OCI-LY3 (cell line): Measurements from ENCODE around the gene CHN2.

Experiments
- H2AFZ ChIP-seq: fragments of 200-600, 300-600 bp; shearing (Covaris generic); 2 replicates; pipeline ENCODE4 v1.6.0; 2014; ENCODE audit warnings: antibody characterized with exemption, low read depth, low read length
- H3K27ac ChIP-seq: fragments of 200-600, 300-600 bp; sonication (generic); 2 replicates; pipeline ENCODE4 v1.5.1; 2014; ENCODE audit warnings: mild to moderate bottlenecking, low read length, moderate library complexity, mixed read lengths
- H3K27me3 ChIP-seq: fragments of 200-600, 300-600 bp; sonication (generic); 2 replicates; pipeline ENCODE4 v1.6.1; 2014; ENCODE audit warnings: low read depth, low read length, mixed read lengths
- H3K36me3 ChIP-seq: fragments of 200-600, 300-600 bp; sonication (generic); replicated peaks from 2 replicates; pipeline ENCODE3; 2014; ENCODE audit warnings: low read depth, low read length, mixed read lengths
- H3K4me1 ChIP-seq: fragments of 300-600, 200-600 bp; sonication (generic); 2 replicates; pipeline ENCODE4 v1.6.1; 2014; ENCODE audit warnings: low read length, mixed read lengths
- H3K4me2 ChIP-seq: fragments of 200-600, 300-600 bp; sonication (generic); 2 replicates; pipeline ENCODE4 v1.6.1; 2014; ENCODE audit warnings: low read length, mixed read lengths
- H3K4me3 ChIP-seq: fragments of 300-600, 200-600 bp; sonication (generic); 2 replicates; pipeline ENCODE4 v1.5.1; 2014; ENCODE audit warnings: antibody characterized with exemption, mild to moderate bottlenecking, low read length, moderate library complexity
- H3K79me2 ChIP-seq: fragments of 300-600, 200-600 bp; shearing (Covaris generic); 2 replicates; pipeline ENCODE4 v1.6.1; 2014; ENCODE audit warnings: mild to moderate bottlenecking, low read length, mixed read lengths
- H3K9ac ChIP-seq: fragments of 300-600, 200-600 bp; shearing (Covaris generic); 2 replicates; pipeline ENCODE4 v1.6.0; 2014; ENCODE audit warnings: mild to moderate bottlenecking, low read length, moderate library complexity
- H3K9me3 ChIP-seq: fragments of 200-600, 300-600 bp; shearing (Covaris generic); 2 replicates; pipeline ENCODE4 v1.6.1; 2014; ENCODE audit warnings: low read length, mixed read lengths; ENCODE audit not compliant: insufficient read depth
- H4K20me1 ChIP-seq: fragments of 200-600, 300-600 bp; sonication (generic); 2 replicates; pipeline ENCODE4 v1.6.1; 2016; ENCODE audit warnings: low read length, mixed read lengths; ENCODE audit not compliant: insufficient read depth
- CTCF ChIP-seq: fragments of 200-600, 300-600 bp; sonication (generic); IDR thresholded peaks from 2 replicates; pipeline ENCODE4 v1.5.1; 2014; ENCODE audit warnings: antibody characterized with exemption, low read length, low read depth
- EZH2phosphoT487 ChIP-seq: fragments of 200-600 bp; shearing (Covaris generic); IDR thresholded peaks from 2 replicates; pipeline ENCODE4 v1.6.1; 2018; ENCODE audit warnings: antibody characterized with exemption, mixed run types, low read depth

The CHN2 gene

GRCh38 chr7:29484280-29484679 lies 289.7 kb downstream of the CHN2 start:
- H3K27ac ChIP-seq: no peak overlapping the region
- H4K20me1 ChIP-seq: no peaks in the 10 kb centered on the region
- H2AFZ ChIP-seq: no peak overlapping the region
- H3K9me3 ChIP-seq: no peaks in the 10 kb centered on the region
- no peaks in the 10 kb centered on the region for H3K79me2 ChIP-seq
- H3K4me2 ChIP-seq: no peak overlapping the region
- no peaks in the 10 kb centered on the region for H3K27me3 ChIP-seq
- no peaks in the 10 kb centered on the region for H3K36me3 ChIP-seq
- TF ChIP-seq CTCF (no peak), EZH2phosphoT487 (no peak)
- H3K9ac ChIP-seq: no peak overlapping the region
- H3K4me1 ChIP-seq: no peaks in the 10 kb centered on the region
- no peak overlapping the region for H3K4me3 ChIP-seq

DNA sequence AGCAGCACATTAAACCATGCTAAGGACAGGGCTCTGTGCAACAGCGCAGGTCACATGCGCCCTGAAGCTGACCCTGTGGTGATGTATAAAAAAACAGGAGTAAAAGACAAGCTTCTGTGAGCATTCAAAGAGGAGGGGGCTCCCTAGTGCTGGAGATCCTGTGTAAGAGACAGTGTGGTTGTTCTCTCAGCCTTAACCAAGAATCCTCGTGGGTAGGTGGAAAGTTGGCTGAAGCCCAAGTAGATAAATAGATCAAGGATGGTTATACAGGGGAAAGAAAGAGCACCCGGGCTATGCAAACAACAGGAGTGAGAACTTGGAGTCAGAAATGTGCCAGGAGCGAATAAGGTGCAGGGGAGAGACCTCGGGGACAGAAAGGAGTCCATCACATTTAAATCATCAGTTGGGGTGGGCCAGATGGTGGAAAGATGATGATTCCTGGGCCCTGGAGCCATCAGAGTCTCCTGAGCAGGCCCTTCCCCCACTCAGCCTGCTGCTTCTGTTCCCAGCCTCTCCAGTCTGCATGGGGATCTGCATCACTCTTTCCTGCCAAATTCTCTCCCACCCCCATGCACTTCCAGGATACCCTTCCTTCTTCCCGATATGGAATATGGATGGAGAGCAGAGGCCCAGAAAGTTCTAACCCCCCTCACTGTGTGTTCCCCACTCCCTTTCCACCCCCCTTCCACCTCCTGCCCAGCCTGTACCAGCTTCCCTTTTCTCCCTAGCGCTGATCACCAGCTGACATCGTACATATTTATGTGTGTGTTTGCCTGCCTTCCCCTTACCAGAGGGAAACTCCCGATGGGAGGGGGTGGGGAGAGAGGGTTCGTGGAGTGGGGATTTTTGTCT lies 291.0 kb downstream of the CHN2 start:
- H3K4me2 ChIP-seq: no peak overlapping the region
- no peaks in the 10 kb centered on the region for H3K4me1 ChIP-seq
- no peak for TF ChIP-seq EZH2phosphoT487
- no peak for TF ChIP-seq CTCF

DNA sequence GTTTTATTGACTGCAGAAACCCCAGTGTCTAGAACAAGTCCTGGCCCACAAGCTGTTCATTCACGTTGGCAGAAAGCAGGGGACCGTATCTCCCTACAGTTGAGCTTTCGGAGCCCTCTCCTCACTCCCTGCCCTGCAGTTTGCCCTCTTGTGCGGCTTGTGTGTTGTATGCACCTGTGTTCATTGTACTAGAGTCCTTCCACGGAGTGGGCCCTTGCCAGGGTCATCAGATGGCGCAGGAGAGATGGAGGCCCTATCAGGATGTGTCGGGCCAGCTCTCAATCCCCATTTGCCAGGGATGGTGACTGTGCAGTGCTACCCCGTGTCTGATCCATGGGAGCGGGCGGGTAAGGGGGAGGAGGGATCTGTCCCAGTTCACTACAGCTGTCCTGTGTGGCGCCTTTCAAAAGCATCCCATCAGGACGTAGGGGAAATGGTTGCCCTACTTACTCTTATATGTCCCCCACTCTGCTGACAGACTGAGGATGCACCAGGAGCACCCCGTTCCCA lies 291.7 kb downstream of the CHN2 start:
- Histone ChIP-seq H3K9me3 (no peaks in the 10 kb centered on the region), H4K20me1 (no peaks in the 10 kb centered on the region), H3K4me1 (no peaks in the 10 kb centered on the region), H2AFZ (no peak overlapping the region), H3K9ac (no peak overlapping the region), H3K4me3 (no peak overlapping the region), H3K79me2 (no peaks in the 10 kb centered on the region), H3K27ac (no peak overlapping the region), H3K27me3 (no peaks in the 10 kb centered on the region), H3K4me2 (no peak overlapping the region), H3K36me3 (no peaks in the 10 kb centered on the region)
- TF ChIP-seq EZH2phosphoT487 (no peak), CTCF (no peak)

More for the DNA sequence above, 291.0 kb downstream of the CHN2 start:
- Histone ChIP-seq H3K27me3 (no peaks in the 10 kb centered on the region), H3K4me3 (no peak overlapping the region), H3K9ac (no peak overlapping the region), H3K9me3 (no peaks in the 10 kb centered on the region), H2AFZ (no peak overlapping the region), H3K79me2 (no peaks in the 10 kb centered on the region), H4K20me1 (no peaks in the 10 kb centered on the region), H3K36me3 (no peaks in the 10 kb centered on the region), H3K27ac (no peak overlapping the region)

DNA sequence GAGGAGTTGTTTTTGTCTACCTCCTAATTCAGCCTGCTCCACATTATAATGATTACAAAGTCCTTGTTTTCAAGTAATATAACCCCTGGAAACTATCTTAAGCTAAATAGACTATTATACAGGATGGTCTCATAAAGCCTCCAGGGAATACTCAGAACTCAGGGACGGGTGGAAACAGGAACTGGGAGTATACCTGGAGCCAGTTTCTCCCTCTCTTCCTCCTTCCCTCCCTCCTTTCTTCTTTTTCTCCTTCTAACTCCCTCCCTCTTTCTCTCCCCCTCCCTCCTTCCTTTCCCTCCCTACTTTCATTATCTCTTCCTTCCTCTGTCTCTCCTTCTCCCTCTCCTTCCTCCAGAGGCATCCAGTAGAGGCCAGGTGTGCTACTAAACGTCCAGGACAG lies 292.8 kb downstream of the CHN2 start:
- H3K4me2 ChIP-seq: no peak overlapping the region
- no peaks in the 10 kb centered on the region for H4K20me1 ChIP-seq
- H2AFZ ChIP-seq: no peak overlapping the region
- H3K27ac ChIP-seq: no peak overlapping the region
- H3K79me2 ChIP-seq: no peaks in the 10 kb centered on the region
- no peak overlapping the region for H3K4me3 ChIP-seq
- no peak overlapping the region for H3K9ac ChIP-seq
- no peaks in the 10 kb centered on the region for H3K27me3 ChIP-seq
- TF ChIP-seq CTCF: no peak
- no peak for TF ChIP-seq EZH2phosphoT487
- H3K4me1 ChIP-seq: no peaks in the 10 kb centered on the region
- H3K9me3 ChIP-seq: no peaks in the 10 kb centered on the region
- no peaks in the 10 kb centered on the region for H3K36me3 ChIP-seq
